HUES64 (cell line): ENCODE data around the gene CPNE4.
"Not testable (repeated sequence)": the region's sequence is repeated elsewhere in the genome, so short reads cannot be mapped to it uniquely, and the experiment has no call there.

Experiments
- H3K27ac ChIP-seq: 2 replicates; pipeline ENCODE4 v1.7.0; 2013; ENCODE audit warnings: low read depth, low read length, inconsistent platforms
- H3K27me3 ChIP-seq: 2 replicates; pipeline ENCODE4 v1.6.1; 2013; ENCODE audit warnings: mild to moderate bottlenecking, low read length; ENCODE audit not compliant: insufficient read depth
- H3K36me3 ChIP-seq: 2 replicates; pipeline ENCODE4 v1.6.1; 2013; ENCODE audit warnings: mild to moderate bottlenecking, low read length; ENCODE audit not compliant: insufficient read depth
- H3K4me1 ChIP-seq: 2 replicates; pipeline ENCODE4 v1.6.1; 2013; ENCODE audit warnings: mild to moderate bottlenecking, low read length, moderate library complexity; ENCODE audit not compliant: insufficient read depth
- H3K4me3 ChIP-seq: 2 replicates; pipeline ENCODE4 v1.5.1; 2013; ENCODE audit warnings: mild to moderate bottlenecking, low read length, moderate library complexity
- H3K9ac ChIP-seq: 2 replicates; pipeline ENCODE4 v1.6.1; 2013; ENCODE audit warnings: mild to moderate bottlenecking, low read depth, low read length
- H3K9me3 ChIP-seq: 2 replicates; pipeline ENCODE4 v1.6.1; 2013; ENCODE audit warnings: low read depth, low read length; ENCODE audit not compliant: insufficient read depth
- WGBS: fragments of 150-250, 120-280 bp; methylation state at CpG from one replicate; pipeline ENCODE4 v1.1.7; 2013; ENCODE audit warnings: missing lambda C conversion rate; 5-methylcytosine and 5-hydroxymethylcytosine counted together

The CPNE4 gene

GRCh38 chr3:131995891-131996290, 38.9 kb downstream of the CPNE4 start:
- Histone ChIP-seq H3K27me3 (no peaks in the 10 kb centered on the region), H3K27ac (no peak overlapping the region), H3K4me1 (peaks cover 19% of the 10 kb centered on the region), H3K36me3 (no peaks in the 10 kb centered on the region), H3K9ac (no peak overlapping the region), H3K9me3 (peaks cover 7% of the 10 kb centered on the region; the same call in 1 of the 2 replicates), H3K4me3 (no peak overlapping the region)
- WGBS, result 93% methylated on average over 3 of the region's 3 CpGs

GRCh38 chr3:131989318-131989717, 45.5 kb downstream of the CPNE4 start:
- H3K9me3 ChIP-seq, result peaks cover 7% of the 10 kb centered on the region; the same call in 1 of the 2 replicates
- no peaks in the 10 kb centered on the region for H3K4me1 ChIP-seq
- H3K9ac ChIP-seq, result no peak overlapping the region
- 100% methylated on average over 3 of the region's 3 CpGs for WGBS
- no peak overlapping the region for H3K27ac ChIP-seq
- no peaks in the 10 kb centered on the region for H3K36me3 ChIP-seq
- no peaks in the 10 kb centered on the region for H3K27me3 ChIP-seq
- H3K4me3 ChIP-seq, result no peak overlapping the region

GRCh38 chr3:131988209-131988608, 46.6 kb downstream of the CPNE4 start:
- H3K4me1 ChIP-seq, result no peaks in the 10 kb centered on the region
- no peaks in the 10 kb centered on the region for H3K27me3 ChIP-seq
- H3K9me3 ChIP-seq, result peaks cover 7% of the 10 kb centered on the region; the same call in 1 of the 2 replicates
- H3K9ac ChIP-seq, result no peak overlapping the region
- no peak overlapping the region for H3K4me3 ChIP-seq
- WGBS, result 85% methylated on average over 3 of the region's 3 CpGs
- no peaks in the 10 kb centered on the region for H3K36me3 ChIP-seq
- H3K27ac ChIP-seq, result no peak overlapping the region

GRCh38 chr3:131983689-131984088, 51.1 kb downstream of the CPNE4 start:
- WGBS, result 86% methylated on average over 1 of the region's 1 CpG
- no peaks in the 10 kb centered on the region for H3K9me3 ChIP-seq
- no peak overlapping the region for H3K4me3 ChIP-seq
- H3K36me3 ChIP-seq, result no peaks in the 10 kb centered on the region
- no peak overlapping the region for H3K9ac ChIP-seq
- no peak overlapping the region for H3K27ac ChIP-seq
- H3K4me1 ChIP-seq, result no peaks in the 10 kb centered on the region
- no peaks in the 10 kb centered on the region for H3K27me3 ChIP-seq

- Histone ChIP-seq H3K36me3 (no peaks in the 10 kb centered on the region), H3K27me3 (no peaks in the 10 kb centered on the region), H3K9ac (no peak overlapping the region), H3K4me1 (no peaks in the 10 kb centered on the region), H3K4me3 (no peak overlapping the region), H3K9me3 (no peaks in the 10 kb centered on the region), H3K27ac (no peak overlapping the region)
- 96% methylated on average over 7 of the region's 7 CpGs for WGBS
These were observed 53.5 kb downstream of the CPNE4 start for GRCh38 chr3:131981323-131981722.

- H3K27ac ChIP-seq, result no peak overlapping the region
- no peaks in the 10 kb centered on the region for H3K9me3 ChIP-seq
- peaks cover 11% of the 10 kb centered on the region for H3K4me1 ChIP-seq
- H3K27me3 ChIP-seq, result no peaks in the 10 kb centered on the region
- H3K4me3 ChIP-seq, result no peak overlapping the region
- 84% methylated on average over 2 of the region's 2 CpGs for WGBS
- H3K9ac ChIP-seq, result no peak overlapping the region
- no peaks in the 10 kb centered on the region for H3K36me3 ChIP-seq
These were observed 58.4 kb downstream of the CPNE4 start for GRCh38 chr3:131976448-131976847.

- H3K36me3 ChIP-seq, result no peaks in the 10 kb centered on the region
- no peak overlapping the region for H3K9ac ChIP-seq
- no peak overlapping the region for H3K4me3 ChIP-seq
- H3K4me1 ChIP-seq, result peaks cover 11% of the 10 kb centered on the region
- no peaks in the 10 kb centered on the region for H3K9me3 ChIP-seq
- 90% methylated on average over 6 of the region's 6 CpGs for WGBS
- no peaks in the 10 kb centered on the region for H3K27me3 ChIP-seq
- H3K27ac ChIP-seq, result no peak overlapping the region
These were observed 59.8 kb downstream of the CPNE4 start for GRCh38 chr3:131975047-131975446.

- Histone ChIP-seq H3K27me3 (no peaks in the 10 kb centered on the region), H3K4me1 (peaks cover 11% of the 10 kb centered on the region), H3K36me3 (no peaks in the 10 kb centered on the region), H3K9me3 (no peaks in the 10 kb centered on the region), H3K27ac (no peak overlapping the region), H3K9ac (no peak overlapping the region), H3K4me3 (no peak overlapping the region)
- 80% methylated on average over 4 of the region's 4 CpGs for WGBS
These were observed 61.1 kb downstream of the CPNE4 start for GRCh38 chr3:131973731-131974130.

GRCh38 chr3:131972550-131972949, 62.3 kb downstream of the CPNE4 start:
- Histone ChIP-seq H3K27ac (no peak overlapping the region), H3K4me1 (peaks cover 11% of the 10 kb centered on the region), H3K36me3 (no peaks in the 10 kb centered on the region), H3K4me3 (no peak overlapping the region), H3K27me3 (no peaks in the 10 kb centered on the region), H3K9me3 (no peaks in the 10 kb centered on the region), H3K9ac (no peak overlapping the region)
- 91% methylated on average over 4 of the region's 4 CpGs for WGBS

GRCh38 chr3:131972091-131972490, 62.7 kb downstream of the CPNE4 start:
- no peak overlapping the region for H3K27ac ChIP-seq
- WGBS, result 90% methylated on average over 3 of the region's 3 CpGs
- H3K36me3 ChIP-seq, result no peaks in the 10 kb centered on the region
- no peak overlapping the region for H3K4me3 ChIP-seq
- no peaks in the 10 kb centered on the region for H3K27me3 ChIP-seq
- peaks cover 11% of the 10 kb centered on the region for H3K4me1 ChIP-seq
- H3K9ac ChIP-seq, result no peak overlapping the region
- no peaks in the 10 kb centered on the region for H3K9me3 ChIP-seq

GRCh38 chr3:131963442-131963841, 71.4 kb downstream of the CPNE4 start:
- not testable (repeated sequence) for H3K27ac ChIP-seq, H3K27me3 ChIP-seq, H3K36me3 ChIP-seq, H3K4me3 ChIP-seq, H3K4me1 ChIP-seq, H3K9me3 ChIP-seq
- WGBS, result 52% methylated on average over 8 of the region's 8 CpGs
- peak overlapping the region; percentile 24; the same call in 1 of the 2 replicates for H3K9ac ChIP-seq

- Histone ChIP-seq H3K36me3 (no peaks in the 10 kb centered on the region), H3K9ac (peak overlapping the region; percentile 24; the same call in 1 of the 2 replicates), H3K27ac (no peak overlapping the region), H3K4me3 (no peak overlapping the region), H3K4me1 (peaks cover 13% of the 10 kb centered on the region; the same call in 1 of the 2 replicates), H3K9me3 (no peaks in the 10 kb centered on the region), H3K27me3 (no peaks in the 10 kb centered on the region)
- 91% methylated on average over 5 of the region's 5 CpGs for WGBS
These were observed 71.8 kb downstream of the CPNE4 start for GRCh38 chr3:131962982-131963381.
